Globus pallidus (tissue), 1 donor: ENCODE measurements around the gene BBS1.
"Not testable (repeated sequence)": the region's sequence is repeated elsewhere in the genome, so short reads cannot be mapped to it uniquely, and the experiment has no call there.

Experiments used
- DNase-seq: peaks from one replicate; pipeline ENCODE4 v3.0.0-alpha.2; 2015; ENCODE audit warnings: low spot score

Gene BBS1

DNA sequence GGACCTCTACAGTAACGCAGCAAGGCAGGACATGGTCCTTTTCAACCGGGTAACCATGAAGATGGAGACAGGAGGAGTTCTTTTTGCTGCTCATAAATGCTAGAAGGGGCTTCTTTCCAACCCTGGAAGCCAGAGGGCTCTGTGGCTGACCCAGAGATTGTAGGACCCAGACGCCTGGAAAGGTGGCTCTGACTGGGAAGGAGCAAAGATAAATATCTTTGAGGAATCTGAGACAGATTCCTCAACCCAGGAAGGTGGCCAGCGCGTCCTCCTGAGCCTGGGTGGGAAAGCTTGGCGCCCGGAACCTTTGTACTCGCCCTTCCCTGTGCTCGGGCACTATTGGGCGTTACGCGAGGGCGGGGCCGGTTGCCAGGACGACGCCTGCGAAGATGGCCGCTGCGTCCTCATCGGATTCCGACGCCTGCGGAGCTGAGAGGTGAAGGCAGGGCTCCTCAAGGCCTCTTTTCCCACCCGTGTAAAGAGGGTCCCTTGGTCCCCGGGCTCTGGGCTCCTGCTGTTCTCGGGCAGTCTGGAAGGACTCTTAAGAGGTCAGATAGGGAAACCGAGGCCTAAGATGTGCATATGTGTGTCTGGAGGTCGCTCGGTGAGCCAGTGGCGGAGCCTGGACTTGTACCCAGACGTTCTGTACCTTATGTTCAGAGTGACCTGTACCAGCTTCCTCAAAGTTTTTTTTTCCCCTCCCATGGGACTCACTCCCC, at the start of gene BBS1:
Gene BBS1 (plus strand): TSS at position 365 of the 719 bp plus-strand sequence. CDS start 25 bp downstream, at position 390.
- DNase-seq = peak; percentile 69

DNA sequence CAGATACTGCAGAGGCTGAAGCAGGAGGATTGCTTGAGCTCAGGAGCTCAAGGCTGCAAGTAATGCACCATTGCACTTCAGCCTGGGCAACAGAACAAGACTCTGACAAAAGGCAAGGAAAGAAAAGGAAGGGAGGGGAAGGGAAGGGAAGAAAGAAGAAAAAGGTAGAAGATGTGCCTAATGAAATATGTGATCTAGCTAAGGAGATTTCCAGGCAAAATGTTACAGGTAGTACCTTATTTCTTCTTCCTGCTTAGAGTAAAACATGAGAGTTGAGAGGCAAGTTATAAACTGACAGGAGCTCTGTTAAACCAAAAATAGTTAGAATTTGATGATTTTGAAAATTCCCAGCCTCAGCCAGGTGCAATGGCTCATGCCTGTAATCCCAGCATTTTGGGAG, 48.4 kb upstream of the BBS1 start:
- DNase-seq = no peak

DNA sequence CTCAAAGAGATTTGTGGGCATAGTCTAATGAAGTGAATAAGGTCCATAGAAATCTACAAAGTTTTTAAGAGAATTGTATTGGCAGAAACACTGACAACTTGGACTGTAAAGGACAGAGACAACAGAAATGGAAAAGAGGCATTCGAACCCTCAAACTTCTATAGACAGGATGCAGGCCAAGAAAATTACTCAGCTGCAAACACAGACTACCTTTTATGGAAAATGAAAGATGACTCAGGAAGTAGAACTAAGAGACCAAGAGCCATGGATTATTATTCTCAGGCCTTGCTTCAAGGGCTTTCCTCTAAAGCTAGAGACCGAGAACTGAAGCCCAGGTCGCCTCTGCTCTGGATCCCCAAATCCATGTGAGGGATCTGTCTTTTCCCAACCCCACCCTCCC, 47.5 kb upstream of the BBS1 start:
- DNase-seq = no peak

DNA sequence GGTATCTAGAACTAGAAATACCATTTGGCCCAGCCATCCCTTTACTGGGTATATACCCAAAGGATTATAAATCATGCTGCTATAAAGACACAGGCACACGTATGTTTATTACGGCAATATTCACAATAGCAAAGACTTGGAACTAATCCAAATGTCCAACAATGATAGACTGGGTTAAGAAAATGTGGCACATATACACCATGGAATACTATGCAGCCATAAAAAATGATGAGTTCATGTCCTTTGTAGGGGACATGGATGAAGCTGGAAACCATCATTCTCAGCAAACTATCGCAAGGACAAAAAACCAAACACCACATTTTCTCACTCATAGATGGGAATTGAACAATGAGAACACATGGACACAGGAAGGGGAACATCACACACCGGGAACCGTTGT, 46.3 kb upstream of the BBS1 start:
- DNase-seq = not testable (repeated sequence)

DNA sequence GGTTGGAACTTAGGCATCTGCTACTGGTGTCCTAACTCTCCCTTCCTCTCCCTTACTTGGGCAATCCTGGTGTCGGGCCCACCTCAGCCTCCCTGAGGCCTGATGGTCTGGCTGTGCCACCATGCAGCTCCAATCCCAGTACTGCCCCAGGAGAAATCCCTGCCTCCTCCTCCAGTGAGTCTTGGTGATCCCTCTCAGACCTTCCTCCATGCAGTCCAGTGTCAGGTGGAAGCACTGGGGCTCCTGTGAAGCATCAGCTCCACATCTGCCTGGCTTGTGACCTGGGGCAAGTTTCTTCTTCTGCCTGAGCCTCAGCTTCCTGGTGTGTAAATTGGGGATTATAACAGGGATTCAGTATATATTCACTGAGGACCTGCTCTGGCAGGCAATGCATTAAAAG, 45.5 kb upstream of the BBS1 start:
- DNase-seq = no peak

DNA sequence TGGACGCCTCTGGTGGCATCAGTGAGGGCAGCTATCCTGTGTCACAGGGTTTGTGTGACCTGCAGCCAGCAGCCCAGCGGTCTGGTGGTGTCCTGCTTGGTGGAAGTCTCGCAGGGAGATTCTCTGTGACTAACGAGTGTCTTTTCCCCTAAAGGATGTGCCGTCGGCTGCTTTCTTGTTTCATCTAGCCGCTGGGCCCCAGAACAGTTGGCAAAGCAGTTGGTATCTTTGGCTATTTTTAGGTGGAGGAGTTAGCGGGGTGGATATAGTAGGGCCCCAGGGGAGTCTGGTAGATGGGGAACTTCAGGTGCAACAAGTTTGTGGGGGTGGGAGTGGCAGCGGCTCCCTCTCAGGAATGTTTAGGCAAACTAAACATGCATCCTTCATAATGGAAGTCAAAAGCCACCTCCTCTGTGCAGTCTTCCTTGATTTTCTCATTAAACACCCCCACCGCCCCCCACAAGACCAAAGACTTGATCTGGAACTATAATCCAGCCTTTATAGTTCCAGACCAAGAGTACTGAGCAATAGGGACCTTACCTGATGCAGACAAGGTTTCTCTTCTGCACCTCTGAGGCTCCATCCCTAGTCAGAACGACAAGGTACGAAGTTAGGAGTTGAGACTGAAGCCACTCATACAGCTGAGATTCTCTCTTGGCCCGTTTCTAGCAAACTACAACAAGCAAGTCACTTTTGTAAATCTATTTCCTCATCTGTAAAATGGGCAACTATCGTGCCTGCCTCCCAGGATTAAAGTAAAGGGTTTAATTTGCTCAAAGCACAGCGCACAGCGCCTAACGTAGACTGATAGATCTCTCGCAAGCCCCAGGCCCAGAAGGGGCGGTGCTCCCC, 44.8 kb upstream of the BBS1 start:
- no peak for DNase-seq

DNA sequence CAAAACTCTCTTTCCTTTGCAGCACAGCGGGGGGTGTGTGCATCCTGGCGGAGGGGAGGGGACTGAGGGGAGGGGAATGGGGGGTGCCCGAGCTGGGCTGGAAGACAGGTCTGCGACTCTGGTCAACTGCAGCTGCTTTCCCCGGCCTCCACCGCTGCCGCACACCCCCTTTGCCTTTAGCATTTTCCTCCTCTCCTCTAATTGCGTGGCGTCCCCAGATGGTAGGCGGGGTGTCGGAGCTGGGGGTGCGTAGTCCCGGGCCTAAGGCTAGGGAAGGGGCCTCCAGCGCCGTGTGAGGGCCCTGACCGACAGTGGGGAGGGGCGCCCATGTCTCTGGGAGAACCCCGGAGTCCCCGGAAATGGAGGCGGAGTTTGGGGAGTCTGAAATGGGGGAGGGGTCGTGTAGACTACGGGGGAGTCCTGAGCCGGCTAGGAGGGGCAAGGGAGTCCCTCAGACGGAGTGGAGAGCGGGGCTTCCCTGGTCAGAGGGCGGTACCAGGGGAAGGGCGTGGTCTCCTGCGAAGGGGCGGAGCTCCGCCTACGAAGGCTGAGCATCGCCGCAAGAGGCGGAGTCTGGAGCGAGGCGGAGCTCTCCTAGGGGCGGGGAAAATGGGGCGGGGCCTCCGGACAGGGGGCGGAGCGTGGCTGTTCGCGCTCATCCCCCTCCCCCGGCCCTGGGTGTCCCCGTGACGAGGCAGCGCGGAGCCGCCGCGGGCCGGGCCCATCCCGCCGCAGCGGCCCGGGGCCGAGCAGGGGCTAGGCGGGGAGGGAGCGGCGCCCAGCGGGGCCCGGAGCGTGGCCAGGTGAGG, 44.0 kb upstream of the BBS1 start, which contains the start of gene PELI3:
Gene PELI3 (plus strand): TSS at position 681 of the 809 bp plus-strand sequence. CDS start 1,224 bp downstream, outside the sequence.
- peak; percentile 93 for DNase-seq

DNA sequence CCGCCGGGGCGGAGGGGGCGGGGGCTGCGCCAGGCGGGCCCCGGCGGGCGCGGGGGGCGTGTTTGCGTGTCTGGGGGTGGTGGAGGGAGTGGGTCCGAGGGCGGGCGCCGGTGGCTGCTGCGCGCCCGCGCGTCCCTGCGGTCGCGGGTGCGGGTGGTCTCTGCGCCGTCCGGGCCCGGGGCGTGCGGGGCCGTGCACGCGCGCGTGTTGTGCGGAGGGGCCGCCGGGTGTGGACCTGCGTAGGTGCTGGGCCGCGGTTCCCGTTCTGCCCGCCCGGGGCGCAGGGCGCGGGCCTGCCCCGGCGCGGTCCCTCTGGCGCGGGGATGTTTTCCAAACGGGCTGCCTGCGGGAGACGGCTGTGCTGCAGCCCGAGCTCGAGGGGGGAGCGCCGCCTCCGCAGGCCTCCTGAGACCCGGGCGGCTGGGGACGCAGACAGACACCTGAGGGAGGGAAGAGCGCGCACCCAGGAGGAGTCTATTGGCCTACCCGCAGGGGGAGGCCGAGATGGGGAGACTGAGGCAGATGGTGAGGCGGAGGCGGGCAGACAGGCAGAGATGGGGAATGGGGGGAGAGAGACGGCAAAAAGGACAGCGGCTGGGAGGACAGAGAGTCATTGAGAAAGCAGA, 43.3 kb upstream of the BBS1 start:
- no peak for DNase-seq

DNA sequence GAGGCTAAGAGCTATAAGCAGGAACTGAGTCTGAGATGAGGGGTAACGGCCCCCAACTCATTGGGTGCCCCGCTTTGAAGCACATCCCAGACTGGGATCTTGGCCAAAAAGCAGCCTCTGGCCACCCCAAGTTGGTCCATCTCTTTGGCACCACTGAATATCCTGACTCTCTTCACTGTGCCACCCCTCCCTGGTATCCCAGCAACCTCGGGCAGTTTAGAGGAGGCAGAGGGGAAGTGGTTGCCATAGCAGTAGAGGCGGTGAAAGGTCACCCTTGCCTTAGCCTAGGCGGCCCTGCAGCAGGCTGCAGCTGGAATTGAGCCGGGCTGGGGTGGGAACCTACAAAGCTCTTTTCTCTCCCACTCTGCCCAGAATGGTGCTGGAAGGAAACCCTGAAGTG, 42.7 kb upstream of the BBS1 start:
- DNase-seq = peak; percentile 27

DNA sequence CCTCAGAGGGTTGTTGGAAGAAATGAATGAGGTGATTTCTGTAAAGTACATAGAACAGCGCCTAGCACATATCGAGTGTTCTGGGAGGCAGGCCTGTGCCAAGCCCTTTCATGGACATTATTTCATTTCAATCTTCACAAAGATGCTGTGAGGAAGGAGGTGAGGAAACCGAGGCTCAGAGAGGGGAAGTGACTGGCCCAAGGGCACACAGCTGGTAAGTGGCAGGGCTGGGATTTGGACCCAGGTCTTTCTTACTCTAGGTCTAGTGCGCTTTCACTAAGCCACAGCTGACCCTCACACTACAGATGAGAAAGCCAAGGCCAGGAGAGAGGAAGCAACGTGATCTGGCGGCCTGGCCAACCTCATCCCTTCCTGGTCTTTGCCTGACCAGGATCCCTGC, 41.7 kb upstream of the BBS1 start:
- no peak for DNase-seq

DNA sequence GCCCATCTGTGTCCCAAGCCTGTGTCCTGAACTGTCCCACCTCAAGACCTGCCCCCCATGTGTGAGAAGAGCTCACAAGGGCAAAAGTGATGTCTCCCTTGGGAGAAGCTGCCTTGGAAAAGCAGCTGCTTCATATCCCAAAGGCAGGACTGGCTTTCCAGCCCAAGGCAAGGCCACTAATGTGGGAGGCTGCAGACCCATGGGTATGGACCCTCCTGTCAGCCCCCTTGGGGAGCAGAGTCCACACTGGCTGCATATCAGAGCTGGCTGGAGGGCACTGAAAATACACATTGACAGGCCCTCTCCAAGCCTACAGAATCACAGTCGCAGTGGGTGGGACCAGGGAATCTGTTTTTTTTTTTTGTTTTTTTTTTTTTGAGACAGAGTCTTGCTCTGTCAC, 41.0 kb upstream of the BBS1 start:
- DNase-seq = no peak

DNA sequence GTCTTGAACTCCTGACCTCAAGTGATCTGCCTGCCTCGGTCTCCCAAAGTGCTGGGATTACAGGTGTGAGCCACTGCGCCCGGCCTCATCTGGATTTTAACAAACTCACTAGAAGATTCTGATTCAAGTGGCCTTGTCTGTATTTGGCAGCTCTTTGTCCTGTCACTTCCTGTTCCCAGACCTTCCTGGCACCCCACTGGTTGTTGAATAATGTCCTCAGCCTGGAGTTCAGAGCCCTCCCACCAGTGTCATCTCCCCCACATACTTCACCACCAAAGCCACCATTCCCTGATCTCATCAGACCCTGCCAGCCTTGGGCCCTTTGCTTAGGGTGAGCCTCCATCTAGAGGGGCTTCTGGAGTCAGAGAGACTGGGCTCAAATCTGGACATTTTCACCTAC, 40.4 kb upstream of the BBS1 start:
- DNase-seq = no peak

DNA sequence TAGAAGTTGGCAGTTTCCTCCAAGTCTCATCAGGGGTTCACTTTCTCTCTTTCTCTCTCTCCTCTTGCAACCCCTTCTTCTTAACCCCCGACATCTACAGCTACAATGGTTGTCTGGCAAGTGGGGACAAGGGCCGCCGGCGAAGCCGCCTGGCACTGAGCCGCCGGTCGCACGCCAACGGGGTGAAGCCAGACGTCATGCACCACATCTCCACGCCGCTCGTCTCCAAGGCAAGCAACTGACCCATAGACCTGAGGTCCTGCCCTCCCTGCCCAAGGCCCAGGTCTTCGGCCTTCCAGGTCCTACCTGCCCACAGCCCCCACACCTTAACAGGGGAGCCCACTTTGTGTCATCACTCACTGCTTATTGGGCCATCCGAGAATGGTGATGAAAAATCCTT, 39.3 kb upstream of the BBS1 start:
- no peak for DNase-seq

DNA sequence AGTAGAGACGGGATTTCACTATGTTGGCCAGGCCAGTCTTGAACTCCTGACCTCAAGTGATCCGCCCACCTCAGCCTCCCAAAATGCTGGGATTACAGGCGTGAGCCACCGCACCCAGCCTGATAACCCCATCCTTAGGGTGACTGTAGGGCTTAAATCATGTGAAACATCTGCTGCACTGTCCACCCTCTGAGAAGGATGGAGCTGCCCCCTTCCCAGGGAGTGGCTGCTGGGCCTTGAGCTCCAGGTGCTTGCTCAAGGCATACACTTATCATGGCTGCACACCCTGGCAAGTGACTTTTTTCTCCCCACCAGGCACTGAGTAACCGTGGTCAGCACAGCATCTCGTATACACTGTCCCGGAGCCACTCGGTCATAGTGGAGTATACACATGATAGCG, 38.4 kb upstream of the BBS1 start:
- no peak for DNase-seq

DNA sequence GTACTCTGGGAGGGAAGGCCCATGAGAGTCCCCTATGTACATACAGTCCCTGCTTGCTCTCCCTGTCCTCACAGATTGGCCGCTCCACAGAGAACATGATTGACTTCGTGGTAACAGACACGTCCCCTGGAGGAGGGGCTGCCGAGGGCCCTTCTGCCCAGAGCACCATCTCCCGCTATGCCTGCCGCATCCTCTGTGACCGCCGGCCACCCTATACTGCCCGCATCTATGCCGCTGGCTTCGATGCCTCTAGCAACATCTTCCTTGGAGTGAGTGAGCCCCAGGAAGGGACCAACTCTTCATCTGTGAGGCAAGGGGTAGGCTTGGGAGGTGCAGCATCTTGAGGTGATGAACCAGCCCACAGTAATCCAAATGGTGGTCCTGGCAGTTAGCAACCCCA, 37.3 kb upstream of the BBS1 start:
- no peak for DNase-seq

DNA sequence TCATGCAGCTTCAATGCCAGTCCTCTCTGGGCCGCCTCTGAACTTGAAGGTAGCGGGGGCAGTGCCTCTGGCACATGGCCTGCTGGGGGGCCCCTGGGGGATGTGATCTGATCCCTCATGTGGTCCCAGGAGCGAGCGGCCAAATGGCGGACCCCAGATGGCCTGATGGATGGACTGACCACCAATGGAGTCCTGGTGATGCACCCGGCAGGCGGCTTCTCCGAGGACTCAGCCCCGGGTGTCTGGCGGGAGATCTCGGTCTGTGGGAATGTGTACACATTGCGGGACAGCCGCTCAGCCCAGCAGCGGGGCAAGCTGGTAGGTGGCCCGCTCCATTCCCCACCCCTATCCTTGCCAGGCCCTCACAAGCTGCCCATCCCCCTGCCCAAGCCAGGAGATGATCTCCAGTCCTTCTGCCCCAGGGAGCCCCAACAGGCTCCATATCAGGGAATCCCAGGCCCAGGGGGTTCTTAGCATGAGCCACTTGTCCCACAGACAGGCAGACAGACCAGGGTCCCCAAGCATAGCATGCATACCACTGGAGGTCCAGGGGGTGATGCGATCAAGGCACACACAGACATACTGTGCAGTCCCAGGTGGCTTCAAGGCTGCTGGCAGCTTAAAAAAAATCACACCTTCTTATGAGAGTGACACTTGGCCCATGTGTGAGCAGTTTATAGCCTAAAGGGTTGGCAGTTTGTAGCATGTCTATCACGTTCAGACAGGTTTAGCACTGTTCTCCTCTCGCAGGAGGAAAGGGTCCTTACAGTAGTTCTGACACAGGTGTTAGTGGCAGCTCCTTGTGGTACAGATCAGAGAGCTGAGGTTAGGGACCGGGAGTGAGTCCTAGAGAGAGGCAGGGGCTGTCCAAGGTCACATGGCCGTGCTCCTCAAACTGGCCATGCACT, 36.6 kb upstream of the BBS1 start:
- no peak for DNase-seq

DNA sequence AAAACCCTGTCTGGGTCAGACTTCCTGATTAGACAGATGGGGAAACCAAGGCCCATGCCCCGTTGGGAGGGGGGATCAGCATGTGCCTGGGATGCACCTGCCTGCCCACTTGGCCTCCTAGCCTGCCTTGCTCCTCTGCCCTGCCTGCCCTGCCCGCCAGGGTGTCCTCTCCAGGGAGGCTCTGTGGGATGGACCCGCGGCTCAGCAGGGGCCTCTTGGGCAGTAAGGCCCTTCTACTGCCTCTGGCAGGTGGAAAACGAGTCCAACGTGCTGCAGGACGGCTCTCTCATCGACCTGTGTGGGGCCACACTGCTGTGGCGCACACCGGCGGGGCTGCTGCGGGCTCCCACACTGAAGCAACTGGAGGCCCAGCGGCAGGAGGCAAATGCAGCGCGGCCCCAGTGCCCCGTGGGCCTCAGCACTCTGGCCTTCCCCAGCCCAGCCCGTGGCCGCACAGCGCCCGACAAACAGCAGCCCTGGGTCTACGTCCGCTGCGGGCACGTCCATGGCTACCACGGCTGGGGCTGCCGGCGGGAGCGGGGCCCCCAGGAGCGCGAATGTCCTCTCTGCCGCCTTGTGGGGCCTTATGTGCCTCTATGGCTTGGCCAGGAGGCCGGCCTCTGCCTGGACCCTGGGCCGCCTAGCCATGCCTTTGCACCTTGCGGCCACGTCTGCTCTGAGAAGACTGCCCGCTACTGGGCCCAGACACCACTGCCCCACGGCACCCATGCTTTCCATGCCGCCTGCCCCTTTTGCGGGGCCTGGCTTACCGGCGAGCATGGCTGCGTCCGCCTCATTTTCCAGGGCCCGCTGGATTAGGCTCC, 34.9 kb upstream of the BBS1 start:
- DNase-seq = no peak

DNA sequence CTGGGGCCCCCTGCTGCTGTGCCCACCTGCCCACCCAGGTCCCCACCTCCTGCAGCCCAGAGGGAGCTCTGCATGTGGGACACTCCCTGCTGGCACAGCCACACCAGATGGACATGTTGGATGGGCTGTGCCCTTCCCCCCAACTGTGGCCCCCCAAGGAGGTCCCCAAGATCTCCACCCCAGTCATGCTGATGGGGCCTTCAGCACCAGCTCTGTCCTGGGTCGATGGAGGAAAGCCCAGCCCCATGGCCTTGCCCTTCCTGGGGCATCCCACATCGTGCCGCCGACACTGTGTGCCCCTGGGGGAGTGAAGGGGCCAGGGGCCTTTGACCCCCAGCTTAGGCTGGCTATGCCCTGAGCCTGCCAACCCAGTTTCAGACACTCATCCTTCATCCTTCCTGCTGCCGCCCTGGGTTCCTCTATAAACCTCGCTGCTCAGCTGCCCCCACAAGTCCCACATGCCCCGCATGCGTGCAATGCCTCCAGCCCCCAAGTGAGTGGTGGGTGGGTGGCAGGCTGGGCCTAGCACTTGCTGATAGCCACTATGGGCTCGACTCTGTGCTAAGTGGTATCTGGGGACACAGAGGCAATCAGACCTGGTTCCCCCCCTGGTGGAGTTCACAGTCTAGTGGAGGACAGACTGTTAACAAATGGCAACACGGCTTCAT, 34.1 kb upstream of the BBS1 start:
- no peak for DNase-seq

DNA sequence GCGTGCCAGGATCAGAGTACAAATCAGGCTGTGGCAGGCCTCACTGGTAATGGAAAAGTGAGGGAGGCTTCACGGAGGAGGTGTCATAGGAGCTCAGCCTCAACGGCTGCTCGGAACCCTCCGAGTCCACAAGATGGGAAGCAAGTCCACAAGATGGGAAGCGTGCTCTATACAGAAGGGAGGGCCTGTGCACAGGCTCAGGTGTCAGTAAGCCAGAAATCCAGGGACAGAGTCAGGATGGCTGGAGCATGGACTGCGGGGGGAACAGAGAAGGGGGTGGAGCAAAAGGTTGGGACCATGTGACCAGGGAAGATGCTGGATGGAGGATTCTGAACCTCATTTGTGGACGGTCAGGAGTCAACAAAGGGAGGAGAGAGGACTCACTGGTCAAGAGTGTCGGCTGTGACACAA, 33.6 kb upstream of the BBS1 start:
- DNase-seq = no peak
